Measurements from ENCODE around the gene F7. TPM values are rescaled to one million over a fixed set of nuclear protein-coding genes. Genes with fewer than 3 reads are reported as not detected.

Gene F7
- total and polyA plus RNA-seq, 2 experiments from 2014 or later: 0.83 TPM; not detected in 1

GRCh38 chr13:113164492-113164891, 58.9 kb downstream of the F7 start:
- H3K4me1 ChIP-seq (ENCODE audit: low read depth): no peaks in the 10 kb centered on the region
- DNase-seq (ENCODE audit: low read depth in 1 of 2, low spot score in 1 of 2): no peak
- no peak for TF ChIP-seq CTCF (IDR thresholded peaks at IDR 0.05; ENCODE audit: low read depth, low read length)
- peaks cover 8% of the 10 kb centered on the region for H3K27me3 ChIP-seq
- H3K9me3 ChIP-seq (ENCODE audit: low read depth): no peaks in the 10 kb centered on the region
- H3K27ac ChIP-seq: no peak overlapping the region
- H3K4me3 ChIP-seq: no peak overlapping the region
- H3K36me3 ChIP-seq: no peaks in the 10 kb centered on the region

- no peaks in the 10 kb centered on the region for H3K9me3 ChIP-seq (ENCODE audit: low read depth)
- DNase-seq (ENCODE audit: low read depth in 1 of 2, low spot score in 1 of 2): no peak
- H3K4me1 ChIP-seq (ENCODE audit: low read depth): no peaks in the 10 kb centered on the region
- H3K27ac ChIP-seq: no peak overlapping the region
- H3K36me3 ChIP-seq: no peaks in the 10 kb centered on the region
- peaks cover 8% of the 10 kb centered on the region for H3K27me3 ChIP-seq
- no peak overlapping the region for H3K4me3 ChIP-seq
- TF ChIP-seq CTCF (IDR thresholded peaks at IDR 0.05; ENCODE audit: low read depth, low read length): no peak
Measured at GRCh38 chr13:113166266-113166665, 60.7 kb downstream of the F7 start.

- Histone ChIP-seq H3K27ac (no peak overlapping the region), H3K9me3 (ENCODE audit: low read depth) (no peaks in the 10 kb centered on the region), H3K4me1 (ENCODE audit: low read depth) (no peaks in the 10 kb centered on the region), H3K27me3 (peaks cover 8% of the 10 kb centered on the region), H3K4me3 (no peak overlapping the region), H3K36me3 (no peaks in the 10 kb centered on the region)
- TF ChIP-seq CTCF (IDR thresholded peaks at IDR 0.05; ENCODE audit: low read depth, low read length): no peak
- DNase-seq (ENCODE audit: low read depth in 1 of 2, low spot score in 1 of 2): no peak
Measured at GRCh38 chr13:113166681-113167080, 61.1 kb downstream of the F7 start.

- H3K4me3 ChIP-seq: no peak overlapping the region
- H3K27me3 ChIP-seq: peaks cover 8% of the 10 kb centered on the region
- TF ChIP-seq CTCF (IDR thresholded peaks at IDR 0.05; ENCODE audit: low read depth, low read length): no peak
Measured at GRCh38 chr13:113167155-113167554, 61.6 kb downstream of the F7 start.

GRCh38 chr13:113167575-113167974, 62.0 kb downstream of the F7 start:
- H3K27me3 ChIP-seq: peaks cover 8% of the 10 kb centered on the region
- no peaks in the 10 kb centered on the region for H3K4me1 ChIP-seq (ENCODE audit: low read depth)
- DNase-seq (ENCODE audit: low read depth in 1 of 2, low spot score in 1 of 2): no peak
- no peaks in the 10 kb centered on the region for H3K9me3 ChIP-seq (ENCODE audit: low read depth)
- no peak overlapping the region for H3K4me3 ChIP-seq
- no peaks in the 10 kb centered on the region for H3K36me3 ChIP-seq
- no peak for TF ChIP-seq CTCF (IDR thresholded peaks at IDR 0.05; ENCODE audit: low read depth, low read length)
- H3K27ac ChIP-seq: no peak overlapping the region

More at GRCh38 chr13:113167155-113167554, 61.6 kb downstream of the F7 start:
- Histone ChIP-seq H3K36me3 (no peaks in the 10 kb centered on the region), H3K4me1 (ENCODE audit: low read depth) (no peaks in the 10 kb centered on the region), H3K27ac (no peak overlapping the region), H3K9me3 (ENCODE audit: low read depth) (no peaks in the 10 kb centered on the region)
- no peak for DNase-seq (ENCODE audit: low read depth in 1 of 2, low spot score in 1 of 2)

GRCh38 chr13:113168211-113168610, 62.6 kb downstream of the F7 start:
- Histone ChIP-seq H3K27ac (no peak overlapping the region), H3K27me3 (peaks cover 2% of the 10 kb centered on the region), H3K4me3 (no peak overlapping the region), H3K9me3 (ENCODE audit: low read depth) (no peaks in the 10 kb centered on the region), H3K36me3 (no peaks in the 10 kb centered on the region), H3K4me1 (ENCODE audit: low read depth) (no peaks in the 10 kb centered on the region)
- TF ChIP-seq CTCF (IDR thresholded peaks at IDR 0.05; ENCODE audit: low read depth, low read length): no peak
- no peak for DNase-seq (ENCODE audit: low read depth in 1 of 2, low spot score in 1 of 2)

All from cardiac muscle cell (in vitro differentiated cells and primary cell).